B cell (primary cell): ENCODE measurements around the gene ZNF24. TPM values are rescaled to one million over a fixed set of nuclear protein-coding genes. Genes with fewer than 3 reads are reported as not detected.

Experiments
- ATAC-seq: fragments of 200-7000 bp; cut with Tn5 transposase; one replicate; pipeline ENCODE4 v1.10.0; 2021; ENCODE audit warnings: low read depth, mild to moderate bottlenecking, moderate number of reproducible peaks, moderate library complexity
- CTCF ChIA-PET: fragments of 350-600 bp; sonication (Branson Sonifier 250); formaldehyde crosslinking; loops from one replicate; lab custom pipeline; 2021; ENCODE audit warnings: antibody characterized with exemption, inconsistent platforms; lab: Charles Lee
- POLR2A ChIA-PET: fragments of 350-600 bp; sonication (Branson Sonifier 250); formaldehyde crosslinking; loops from one replicate; lab custom pipeline; 2021; ENCODE audit warnings: antibody characterized with exemption; lab: Charles Lee
- DNase-seq: peaks from one replicate; pipeline ENCODE4 v3.0.0; 2013
- H2AFZ ChIP-seq: 2 replicates; pipeline ENCODE4 v1.6.1; 2012; ENCODE audit warnings: mild to moderate bottlenecking, low read depth, low read length; ENCODE audit not compliant: insufficient read depth, poor library complexity, severe bottlenecking
- H3K27ac ChIP-seq, 2 donors: 1 replicate in 1 of 2; 2 replicates in 1 of 2; pipeline ENCODE4 v1.5.1; 2012 to 2013; ENCODE audit warnings: low read length in 2 of 2, mild to moderate bottlenecking in 2 of 2, moderate library complexity in 1 of 2
- H3K27me3 ChIP-seq, 4 experiments: fragments of 200-600 bp in 1 of 4; sonication (generic) in 1 of 4; replicated peaks in 1 of 4; 1 replicate in 2 of 4; 2 replicates in 2 of 4; pipeline versions ENCODE4 v1.6.1 to v1.7.0; 2013 to 2016; ENCODE audit warnings: low read length in 3 of 4, mild to moderate bottlenecking in 2 of 4, mixed read lengths in 1 of 4, moderate library complexity in 1 of 4; ENCODE audit not compliant: insufficient read depth in 4 of 4, control insufficient read depth in 3 of 4; ENCODE audit errors: control extremely low read depth in 1 of 4
- H3K36me3 ChIP-seq, 2 experiments: replicated peaks in 1 of 2; 1 replicate in 1 of 2; 2 replicates in 1 of 2; pipeline versions ENCODE4 v1.6.1 to v1.7.1; 2013; ENCODE audit warnings: low read length in 1 of 2; ENCODE audit not compliant: insufficient read depth in 2 of 2, control insufficient read depth in 1 of 2; ENCODE audit errors: control extremely low read depth in 1 of 2, extremely low read depth in 1 of 2
- H3K4me1 ChIP-seq, 2 donors: fragments of 200-600 bp in 1 of 2; sonication (generic) in 1 of 2; 1 replicate in 1 of 2; 2 replicates in 1 of 2; pipeline versions ENCODE4 v1.5.1 to v1.6.1; 2013 to 2017; ENCODE audit warnings: low read length in 2 of 2; ENCODE audit not compliant: control insufficient read depth in 2 of 2, insufficient read depth in 2 of 2
- H3K4me2 ChIP-seq: replicated peaks from 2 replicates; pipeline ENCODE3; 2012; ENCODE audit warnings: mild to moderate bottlenecking, low read depth, low read length; ENCODE audit not compliant: poor library complexity, severe bottlenecking
- H3K4me3 ChIP-seq, 5 experiments: fragments of 200-600 bp in 1 of 5; sonication (generic) in 1 of 5; 1 replicate in 3 of 5; 2 replicates in 2 of 5; pipeline versions ENCODE4 v1.5.1 to v1.7.0; 2011 to 2016; ENCODE audit warnings: low read length in 4 of 5, mild to moderate bottlenecking in 4 of 5, low read depth in 2 of 5, control low read depth in 1 of 5, moderate library complexity in 1 of 5; ENCODE audit not compliant: insufficient read depth in 1 of 5; ENCODE audit errors: control extremely low read depth in 1 of 5, extremely low read depth in 1 of 5
- H3K79me2 ChIP-seq: fragments of 200-600 bp; sonication (generic); one replicate; pipeline ENCODE4 v1.6.0; 2016; ENCODE audit warnings: low read length; ENCODE audit not compliant: control insufficient read depth, insufficient read depth
- H3K9ac ChIP-seq: fragments of 200-600 bp; sonication (generic); 2 replicates; pipeline ENCODE4 v1.6.1; 2017; ENCODE audit warnings: mild to moderate bottlenecking, low read length, moderate library complexity
- H3K9me3 ChIP-seq, 3 donors: one replicate each; pipeline versions ENCODE4 v1.6.1 to v1.7.1; 2013; ENCODE audit warnings: low read length in 2 of 3; ENCODE audit not compliant: control insufficient read depth in 2 of 3, insufficient read depth in 1 of 3; ENCODE audit errors: control extremely low read depth in 1 of 3
- H4K20me1 ChIP-seq: 2 replicates; pipeline ENCODE4 v1.6.0; 2012; ENCODE audit warnings: mild to moderate bottlenecking, low read length; ENCODE audit not compliant: insufficient read depth, control insufficient read depth, poor library complexity, severe bottlenecking
- H3K27ac Mint-ChIP-seq: one replicate; pipeline ENCODE4 v1.8.0; 2021; ENCODE audit warnings: mixed read lengths
- H3K27me3 Mint-ChIP-seq: one replicate; pipeline ENCODE4 v1.8.0; 2021; ENCODE audit warnings: mixed read lengths
- H3K4me1 Mint-ChIP-seq: one replicate; pipeline ENCODE4 v1.8.0; 2021; ENCODE audit warnings: mixed read lengths
- H3K4me3 Mint-ChIP-seq: one replicate; pipeline ENCODE4 v1.8.0; 2021; ENCODE audit warnings: mixed read lengths
- H3K9me3 Mint-ChIP-seq: one replicate; pipeline ENCODE4 v1.8.0; 2022; ENCODE audit warnings: mixed read lengths; ENCODE audit not compliant: insufficient read depth
- CTCF ChIP-seq: fragments of 200-600 bp; IDR thresholded peaks from one replicate; pipeline ENCODE4 v1.8.0; 2022; ENCODE audit warnings: antibody characterized with exemption, mild to moderate bottlenecking
- EZH2 ChIP-seq: IDR thresholded peaks from 2 replicates; pipeline ENCODE4 v1.6.1; 2012; ENCODE audit warnings: borderline replicate concordance, low read depth, mild to moderate bottlenecking, moderate library complexity, low read length; ENCODE audit not compliant: insufficient read depth, poor library complexity, severe bottlenecking
- WGBS: methylation state at CpG from one replicate; pipeline ENCODE4 v1.1.5; 2013; ENCODE audit warnings: missing lambda C conversion rate; ENCODE audit not compliant: insufficient coverage; 5-methylcytosine and 5-hydroxymethylcytosine counted together
- intact Hi-C: fragments of 100-400 bp; cut with micrococcal nuclease; formaldehyde crosslinking; loops from one replicate; pipeline ENCODE4 v1.10.0; 2022
- polyA plus RNA-seq: library from polyadenylated mRNA; depleted of rRNA; stranded (reverse); fragments of >200 nt; gene quantifications from 2 replicates; pipeline ENCODE4 v1.2.3, GENCODE V29; 2012
- total RNA-seq, 2 donors: library from RNA; stranded (reverse); fragments of 120-200 nt in 1 of 2; gene quantifications; 1 replicate in 1 of 2; 2 replicates in 1 of 2; pipeline versions ENCODE4 v1.2.3 to v1.2.4, GENCODE V29; 2013 to 2022

Gene ZNF24
- total and polyA plus RNA-seq, 2 donors (not counting 1 experiment from before 2014, with no cell fraction given): 13.8 to 83.7 TPM

GRCh38 chr18:35376393-35376741, 32.1 kb upstream of the ZNF24 start:
- H3K4me3 Mint-ChIP-seq: peak overlapping the region; percentile 93
- intact Hi-C loops: loop anchor here (1.0 to 2.0 kb wide), 2 partner anchors 32 to 596 kb away; partner anchors contain the start of genes RMP24 and ZNF24
- Histone ChIP-seq H4K20me1 (no peaks in the 10 kb centered on the region), H3K36me3 (no peaks in the 10 kb centered on the region), H3K27me3 (no peaks in the 10 kb centered on the region), H2AFZ (peak overlapping the region; percentile 94), H3K4me2 (peak overlapping the region; percentile 95), H3K9me3 (no peaks in the 10 kb centered on the region), H3K27ac (peak overlapping the region in 1 of 2 donors; percentile 69), H3K79me2 (no peaks in the 10 kb centered on the region), H3K4me3 (peak overlapping the region; percentile 63 to 88 (median 70)), H3K9ac (peak overlapping the region; percentile 80), H3K4me1 (peaks cover 7 to 10% of the 10 kb centered on the region in 2 donors)
- no peaks in the 10 kb centered on the region for H3K27me3 Mint-ChIP-seq
- ATAC-seq: peak; percentile 72
- peak overlapping the region; percentile 88 for H3K27ac Mint-ChIP-seq
- DNase-seq: peak; percentile 61
- no peak for TF ChIP-seq EZH2
- no peak for TF ChIP-seq CTCF
- ChIA-PET POLR2A (no interaction called here), CTCF (no interaction called here)
- 1% methylated on average over 12 of the region's 13 CpGs for WGBS
- peaks cover 8% of the 10 kb centered on the region for H3K4me1 Mint-ChIP-seq
- no peaks in the 10 kb centered on the region for H3K9me3 Mint-ChIP-seq

DNA sequence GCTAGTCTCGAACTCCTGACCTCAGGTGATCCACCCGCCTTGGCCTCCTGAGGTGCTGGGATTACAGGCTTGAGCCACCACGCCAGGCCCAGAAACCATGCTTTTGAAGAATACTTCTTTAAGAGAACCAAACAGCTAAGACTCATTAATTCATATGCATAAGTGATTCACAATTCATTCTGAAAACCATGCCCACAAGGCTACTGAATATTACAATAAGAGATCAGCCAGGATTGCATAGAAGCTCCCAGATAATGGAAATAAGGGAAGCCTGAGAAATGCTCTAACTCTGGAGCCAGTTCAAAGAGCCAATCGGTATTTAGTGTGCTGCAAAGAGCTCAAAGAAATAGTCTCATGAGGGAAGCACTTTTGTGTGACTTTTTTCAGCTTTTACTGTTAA, 30.5 kb upstream of the ZNF24 start:
- CTCF ChIA-PET: interaction anchor here (0.9 to 2.8 kb wide), 3 partner anchors 12 to 143 kb away, joined by 3 to 13 read pairs (median 4); no protein-coding TSS in a partner anchor
- Histone ChIP-seq H3K4me3 (no peak overlapping the region), H3K4me2 (no peak overlapping the region), H3K4me1 (peaks cover 7 to 10% of the 10 kb centered on the region in 2 donors), H2AFZ (no peak overlapping the region), H3K27ac (no peak overlapping the region), H3K9me3 (no peaks in the 10 kb centered on the region), H4K20me1 (no peaks in the 10 kb centered on the region), H3K9ac (no peak overlapping the region), H3K27me3 (no peaks in the 10 kb centered on the region), H3K36me3 (no peaks in the 10 kb centered on the region), H3K79me2 (no peaks in the 10 kb centered on the region)
- ATAC-seq (no peak), DNase-seq (no peak)
- 100% methylated on average over 3 of the region's 4 CpGs for WGBS
- Mint-ChIP-seq H3K4me1 (peaks cover 8% of the 10 kb centered on the region), H3K9me3 (no peaks in the 10 kb centered on the region), H3K4me3 (peak overlapping the region; percentile 6), H3K27me3 (no peaks in the 10 kb centered on the region), H3K27ac (no peak overlapping the region)
- intact Hi-C loops: no loop called here
- TF ChIP-seq CTCF: no peak
- TF ChIP-seq EZH2: no peak
- POLR2A ChIA-PET: interaction anchor here (1.1 kb wide), 1 partner anchor 31 kb away, joined by 3 read pairs; the partner anchor contains the start of gene ZNF24
